B cell (primary cell): ENCODE measurements around the gene RNPEP. TPM values are rescaled to one million over a fixed set of nuclear protein-coding genes. Genes with fewer than 3 reads are reported as not detected.

ENCODE experiments used
- ATAC-seq: fragments of 200-7000 bp; cut with Tn5 transposase; one replicate; pipeline ENCODE4 v1.10.0; 2021; ENCODE audit warnings: low read depth, mild to moderate bottlenecking, moderate number of reproducible peaks, moderate library complexity
- CTCF ChIA-PET: fragments of 350-600 bp; sonication (Branson Sonifier 250); formaldehyde crosslinking; loops from one replicate; lab custom pipeline; 2021; ENCODE audit warnings: antibody characterized with exemption, inconsistent platforms; lab: Charles Lee
- POLR2A ChIA-PET: fragments of 350-600 bp; sonication (Branson Sonifier 250); formaldehyde crosslinking; loops from one replicate; lab custom pipeline; 2021; ENCODE audit warnings: antibody characterized with exemption; lab: Charles Lee
- DNase-seq: peaks from one replicate; pipeline ENCODE4 v3.0.0; 2013
- H2AFZ ChIP-seq: 2 replicates; pipeline ENCODE4 v1.6.1; 2012; ENCODE audit warnings: mild to moderate bottlenecking, low read depth, low read length; ENCODE audit not compliant: insufficient read depth, poor library complexity, severe bottlenecking
- H3K27ac ChIP-seq, 2 donors: 1 replicate in 1 of 2; 2 replicates in 1 of 2; pipeline ENCODE4 v1.5.1; 2012 to 2013; ENCODE audit warnings: low read length in 2 of 2, mild to moderate bottlenecking in 2 of 2, moderate library complexity in 1 of 2
- H3K27me3 ChIP-seq, 4 experiments: fragments of 200-600 bp in 1 of 4; sonication (generic) in 1 of 4; replicated peaks in 1 of 4; 1 replicate in 2 of 4; 2 replicates in 2 of 4; pipeline versions ENCODE4 v1.6.1 to v1.7.0; 2013 to 2016; ENCODE audit warnings: low read length in 3 of 4, mild to moderate bottlenecking in 2 of 4, mixed read lengths in 1 of 4, moderate library complexity in 1 of 4; ENCODE audit not compliant: insufficient read depth in 4 of 4, control insufficient read depth in 3 of 4; ENCODE audit errors: control extremely low read depth in 1 of 4
- H3K36me3 ChIP-seq, 2 experiments: replicated peaks in 1 of 2; 1 replicate in 1 of 2; 2 replicates in 1 of 2; pipeline versions ENCODE4 v1.6.1 to v1.7.1; 2013; ENCODE audit warnings: low read length in 1 of 2; ENCODE audit not compliant: insufficient read depth in 2 of 2, control insufficient read depth in 1 of 2; ENCODE audit errors: control extremely low read depth in 1 of 2, extremely low read depth in 1 of 2
- H3K4me1 ChIP-seq, 2 donors: fragments of 200-600 bp in 1 of 2; sonication (generic) in 1 of 2; 1 replicate in 1 of 2; 2 replicates in 1 of 2; pipeline versions ENCODE4 v1.5.1 to v1.6.1; 2013 to 2017; ENCODE audit warnings: low read length in 2 of 2; ENCODE audit not compliant: control insufficient read depth in 2 of 2, insufficient read depth in 2 of 2
- H3K4me2 ChIP-seq: replicated peaks from 2 replicates; pipeline ENCODE3; 2012; ENCODE audit warnings: mild to moderate bottlenecking, low read depth, low read length; ENCODE audit not compliant: poor library complexity, severe bottlenecking
- H3K4me3 ChIP-seq, 5 experiments: fragments of 200-600 bp in 1 of 5; sonication (generic) in 1 of 5; 1 replicate in 3 of 5; 2 replicates in 2 of 5; pipeline versions ENCODE4 v1.5.1 to v1.7.0; 2011 to 2016; ENCODE audit warnings: low read length in 4 of 5, mild to moderate bottlenecking in 4 of 5, low read depth in 2 of 5, control low read depth in 1 of 5, moderate library complexity in 1 of 5; ENCODE audit not compliant: insufficient read depth in 1 of 5; ENCODE audit errors: control extremely low read depth in 1 of 5, extremely low read depth in 1 of 5
- H3K79me2 ChIP-seq: fragments of 200-600 bp; sonication (generic); one replicate; pipeline ENCODE4 v1.6.0; 2016; ENCODE audit warnings: low read length; ENCODE audit not compliant: control insufficient read depth, insufficient read depth
- H3K9ac ChIP-seq: fragments of 200-600 bp; sonication (generic); 2 replicates; pipeline ENCODE4 v1.6.1; 2017; ENCODE audit warnings: mild to moderate bottlenecking, low read length, moderate library complexity
- H3K9me3 ChIP-seq, 3 donors: one replicate each; pipeline versions ENCODE4 v1.6.1 to v1.7.1; 2013; ENCODE audit warnings: low read length in 2 of 3; ENCODE audit not compliant: control insufficient read depth in 2 of 3, insufficient read depth in 1 of 3; ENCODE audit errors: control extremely low read depth in 1 of 3
- H4K20me1 ChIP-seq: 2 replicates; pipeline ENCODE4 v1.6.0; 2012; ENCODE audit warnings: mild to moderate bottlenecking, low read length; ENCODE audit not compliant: insufficient read depth, control insufficient read depth, poor library complexity, severe bottlenecking
- H3K27ac Mint-ChIP-seq: one replicate; pipeline ENCODE4 v1.8.0; 2021; ENCODE audit warnings: mixed read lengths
- H3K27me3 Mint-ChIP-seq: one replicate; pipeline ENCODE4 v1.8.0; 2021; ENCODE audit warnings: mixed read lengths
- H3K4me1 Mint-ChIP-seq: one replicate; pipeline ENCODE4 v1.8.0; 2021; ENCODE audit warnings: mixed read lengths
- H3K4me3 Mint-ChIP-seq: one replicate; pipeline ENCODE4 v1.8.0; 2021; ENCODE audit warnings: mixed read lengths
- H3K9me3 Mint-ChIP-seq: one replicate; pipeline ENCODE4 v1.8.0; 2022; ENCODE audit warnings: mixed read lengths; ENCODE audit not compliant: insufficient read depth
- CTCF ChIP-seq: fragments of 200-600 bp; IDR thresholded peaks from one replicate; pipeline ENCODE4 v1.8.0; 2022; ENCODE audit warnings: antibody characterized with exemption, mild to moderate bottlenecking
- EZH2 ChIP-seq: IDR thresholded peaks from 2 replicates; pipeline ENCODE4 v1.6.1; 2012; ENCODE audit warnings: borderline replicate concordance, low read depth, mild to moderate bottlenecking, moderate library complexity, low read length; ENCODE audit not compliant: insufficient read depth, poor library complexity, severe bottlenecking
- WGBS: methylation state at CpG from one replicate; pipeline ENCODE4 v1.1.5; 2013; ENCODE audit warnings: missing lambda C conversion rate; ENCODE audit not compliant: insufficient coverage; 5-methylcytosine and 5-hydroxymethylcytosine counted together
- intact Hi-C: fragments of 100-400 bp; cut with micrococcal nuclease; formaldehyde crosslinking; loops from one replicate; pipeline ENCODE4 v1.10.0; 2022
- polyA plus RNA-seq: library from polyadenylated mRNA; depleted of rRNA; stranded (reverse); fragments of >200 nt; gene quantifications from 2 replicates; pipeline ENCODE4 v1.2.3, GENCODE V29; 2012
- total RNA-seq, 2 donors: library from RNA; stranded (reverse); fragments of 120-200 nt in 1 of 2; gene quantifications; 1 replicate in 1 of 2; 2 replicates in 1 of 2; pipeline versions ENCODE4 v1.2.3 to v1.2.4, GENCODE V29; 2013 to 2022

Gene RNPEP
- total and polyA plus RNA-seq, 2 donors (not counting 1 experiment from before 2014, with no cell fraction given), result 28.9 to 42.9 TPM

GRCh38 chr1:202004711-202005110 is 22.3 kb downstream of the RNPEP start:
- ChIA-PET POLR2A (no interaction called here), CTCF (no interaction called here)
- Mint-ChIP-seq H3K9me3 (no peaks in the 10 kb centered on the region), H3K4me3 (no peak overlapping the region), H3K4me1 (peaks cover 2% of the 10 kb centered on the region), H3K27me3 (no peaks in the 10 kb centered on the region), H3K27ac (no peak overlapping the region)
- no peaks in the 10 kb centered on the region for H4K20me1 ChIP-seq
- no peak overlapping the region for H2AFZ ChIP-seq
- no peak overlapping the region for H3K4me2 ChIP-seq
- H3K9me3 ChIP-seq, result no peaks in the 10 kb centered on the region
- H3K4me1 ChIP-seq, result peaks cover 0 to 3% of the 10 kb centered on the region in 2 donors
- no peak overlapping the region for H3K27ac ChIP-seq
- intact Hi-C loops, result no loop called here
- H3K4me3 ChIP-seq, result no peak overlapping the region
- no peaks in the 10 kb centered on the region for H3K27me3 ChIP-seq
- peaks cover 9 to 55% of the 10 kb centered on the region in 2 experiments for H3K36me3 ChIP-seq
- ATAC-seq (no peak), DNase-seq (no peak)
- no peak overlapping the region for H3K9ac ChIP-seq
- no peaks in the 10 kb centered on the region for H3K79me2 ChIP-seq
- TF ChIP-seq CTCF (no peak), EZH2 (no peak)
- 96% methylated on average over 9 of the region's 9 CpGs for WGBS

DNA sequence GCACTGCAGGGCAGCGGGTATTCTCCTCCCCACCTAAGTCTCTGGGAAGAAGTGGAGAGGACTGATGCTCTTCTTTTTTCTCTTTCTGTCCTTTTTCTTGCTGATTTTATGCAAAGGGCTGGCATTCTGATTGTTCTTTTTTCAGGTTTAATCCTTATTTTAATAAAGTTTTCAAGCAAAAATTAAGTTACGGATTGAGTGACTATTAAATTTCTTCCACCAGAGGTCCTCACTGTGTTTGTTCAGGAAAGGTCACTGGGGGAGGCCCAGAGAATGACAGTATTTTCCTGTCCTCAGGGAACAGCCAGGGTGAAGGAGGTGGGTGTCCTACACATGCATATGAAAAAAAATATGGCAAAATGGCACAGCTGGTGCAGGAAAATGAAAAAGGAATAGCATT is 23.5 kb downstream of the RNPEP start:
- peaks cover 2% of the 10 kb centered on the region for H3K4me1 Mint-ChIP-seq
- peaks cover 0 to 7% of the 10 kb centered on the region in 2 donors for H3K4me1 ChIP-seq
- H3K27me3 Mint-ChIP-seq, result no peaks in the 10 kb centered on the region
- H3K9ac ChIP-seq, result no peak overlapping the region
- no peaks in the 10 kb centered on the region for H3K9me3 ChIP-seq
- intact Hi-C loops, result no loop called here
- H4K20me1 ChIP-seq, result no peaks in the 10 kb centered on the region
- no peak overlapping the region for H2AFZ ChIP-seq
- no peak for ATAC-seq
- H3K79me2 ChIP-seq, result no peaks in the 10 kb centered on the region
- CTCF ChIA-PET, result interaction anchor here (0.7 kb wide), 1 partner anchor 125 kb away, joined by 3 read pairs; no protein-coding TSS in a partner anchor
- no peak overlapping the region for H3K4me3 Mint-ChIP-seq
- H3K27ac Mint-ChIP-seq, result no peak overlapping the region
- no peak overlapping the region for H3K27ac ChIP-seq
- no peak overlapping the region for H3K4me2 ChIP-seq
- no peak for TF ChIP-seq CTCF
- TF ChIP-seq EZH2, result no peak
- DNase-seq, result no peak
- no peaks in the 10 kb centered on the region for H3K27me3 ChIP-seq
- POLR2A ChIA-PET, result no interaction called here
- H3K9me3 Mint-ChIP-seq, result no peaks in the 10 kb centered on the region
- no CpG with 5 or more reads among the region's 2 CpGs for WGBS
- no peak overlapping the region for H3K4me3 ChIP-seq
- H3K36me3 ChIP-seq, result peaks cover 9 to 45% of the 10 kb centered on the region in 2 experiments
